ENCODE results near the gene TNFRSF4. TPM values are rescaled to one million over a fixed set of nuclear protein-coding genes. Genes with fewer than 3 reads are reported as not detected.

The TNFRSF4 gene
- total and polyA plus RNA-seq, 2 of the 8 experiments (the other 6 are each of a cell fraction or from before 2014, with no cell fraction given), result 0.06 TPM; not detected in 1

GRCh38 chr1:1240348-1240732 lies 26.4 kb upstream of the TNFRSF4 start (continued):
- no peak for TF ChIP-seq CHD7 (IDR thresholded peaks at IDR 0.05; ENCODE audit: insufficient replicate concordance, low read length)
- TF ChIP-seq EP300 (IDR thresholded peaks at IDR 0.05; ENCODE audit: borderline replicate concordance in 1 of 2, low read depth in 2 of 2, low read length in 2 of 2), result no peak
- TF ChIP-seq EZH2 (IDR thresholded peaks at IDR 0.05; ENCODE audit: low read depth, low read length, severe bottlenecking), result no peak
- no peak for TF ChIP-seq YY1 (IDR thresholded peaks at IDR 0.05; ENCODE audit: low read depth, low read length)
